Measurements from ENCODE around the gene SERPINB6. TPM values are rescaled to one million over a fixed set of nuclear protein-coding genes. Genes with fewer than 3 reads are reported as not detected.

Gene SERPINB6
- total RNA-seq (2022; extraction: Qiagen RNA extraction), result 130 to 138 TPM (median 133 TPM) in 5 replicates

GRCh38 chr6:2971420-2972218 is at the start of gene SERPINB6:
Gene SERPINB6, minus strand, starts transcription at chr6:2971567. Its CDS starts 12,235 bp downstream, at chr6:2959332.

GRCh38 chr6:2999618-3000557 is 28.5 kb upstream of the SERPINB6 start, which contains the start of gene NQO2:
Gene NQO2, plus strand, starts transcription at chr6:2999894. Its CDS starts 6,659 bp downstream, at chr6:3006553.

Other genes with a start within 250 kb of the SERPINB6 start
- 0.10 to 0.18 TPM (median 0.14 TPM) in 5 replicates for gene MYLK4, start 220.6 kb downstream of the SERPINB6 start, total RNA-seq (2022; extraction: Qiagen RNA extraction)
- 34.2 to 36.0 TPM (median 34.8 TPM) in 5 replicates for gene WRNIP1, start 206.2 kb downstream of the SERPINB6 start, total RNA-seq (2022; extraction: Qiagen RNA extraction)
- 43.4 to 52.2 TPM (median 49.1 TPM) in 5 replicates for gene SERPINB1, start 129.7 kb downstream of the SERPINB6 start, total RNA-seq (2022; extraction: Qiagen RNA extraction)
- gene SERPINB9, start 68.3 kb downstream of the SERPINB6 start, total RNA-seq (2022; extraction: Qiagen RNA extraction), result 6.1 to 10.4 TPM (median 8.7 TPM) in 5 replicates
- 53.6 to 79.2 TPM (median 69.5 TPM) in 5 replicates for gene NQO2, start 28.3 kb upstream of the SERPINB6 start, total RNA-seq (2022; extraction: Qiagen RNA extraction)
- 11.4 to 14.5 TPM (median 12.3 TPM) in 5 replicates for gene RIPK1, start 96.9 kb upstream of the SERPINB6 start, total RNA-seq (2022; extraction: Qiagen RNA extraction)
- 17.3 to 24.8 TPM (median 24.4 TPM) in 5 replicates for gene BPHL, start 147.1 kb upstream of the SERPINB6 start, total RNA-seq (2022; extraction: Qiagen RNA extraction)
- gene TUBB2A, start 186.0 kb upstream of the SERPINB6 start, total RNA-seq (2022; extraction: Qiagen RNA extraction), result 82.8 to 101 TPM (median 92.5 TPM) in 5 replicates